H1 (cell line): ENCODE measurements around the gene TMEM154. TPM values are rescaled to one million over a fixed set of nuclear protein-coding genes. Genes with fewer than 3 reads are reported as not detected.

Experiments used
- CTCF ChIA-PET: fragments of 300-600 bp; sonication (Branson Sonifier 250); formaldehyde crosslinking; loops from one replicate; lab custom pipeline; 2021; ENCODE audit not compliant: partially characterized antibody; lab: Charles Lee
- POLR2A ChIA-PET: fragments of 300-600 bp; sonication (Branson Sonifier 250); formaldehyde crosslinking; loops from one replicate; lab custom pipeline; 2021; ENCODE audit warnings: inconsistent platforms; ENCODE audit not compliant: partially characterized antibody; lab: Charles Lee
- DNase-seq, 2 experiments: peaks; one replicate each; pipeline versions ENCODE4 v3.0.0 to v3.0.0-alpha.2; 2010 to 2022; ENCODE audit warnings: low spot score in 2 of 2, low read depth in 1 of 2, mixed read lengths in 1 of 2
- FAIRE-seq: peaks from 2 replicates; lab custom pipeline; 2011; peaks lifted over from hg19 to GRCh38; lab: Jason Lieb, UNC
- H2AFZ ChIP-seq: 2 replicates; pipeline ENCODE4 v1.8.1; 2012; ENCODE audit warnings: low read length, inconsistent platforms
- H2AK5ac ChIP-seq: 2 replicates; pipeline ENCODE4 v1.6.1; 2013; ENCODE audit warnings: low read depth, low read length
- H2BK120ac ChIP-seq: replicated peaks from 2 replicates; pipeline ENCODE3; 2013; ENCODE audit warnings: low read depth, low read length, inconsistent platforms
- H2BK12ac ChIP-seq: 2 replicates; pipeline ENCODE4 v1.6.1; 2013; ENCODE audit warnings: low read depth, low read length
- H2BK15ac ChIP-seq: 2 replicates; pipeline ENCODE4 v1.6.1; 2013; ENCODE audit warnings: low read length
- H2BK20ac ChIP-seq: 2 replicates; pipeline ENCODE4 v1.6.1; 2013; ENCODE audit warnings: low read length
- H2BK5ac ChIP-seq: 2 replicates; pipeline ENCODE4 v1.6.1; 2013; ENCODE audit warnings: low read depth, low read length
- H3K14ac ChIP-seq: 2 replicates; pipeline ENCODE4 v1.6.1; 2013; ENCODE audit warnings: inconsistent platforms; ENCODE audit not compliant: insufficient read length
- H3K18ac ChIP-seq: 2 replicates; pipeline ENCODE4 v1.6.1; 2013; ENCODE audit warnings: low read length; ENCODE audit errors: extremely low read depth
- H3K23ac ChIP-seq: 2 replicates; pipeline ENCODE4 v1.6.1; 2013; ENCODE audit warnings: inconsistent platforms; ENCODE audit not compliant: insufficient read length
- H3K23me2 ChIP-seq: 2 replicates; pipeline ENCODE4 v1.6.1; 2013; ENCODE audit warnings: low read depth, low read length
- H3K27ac ChIP-seq: 2 replicates; pipeline ENCODE4 v1.6.1; 2011; ENCODE audit warnings: low read depth, low read length, inconsistent platforms
- H3K27me3 ChIP-seq, 4 experiments: replicated peaks in 1 of 4; 1 replicate in 1 of 4; 2 replicates in 3 of 4; pipeline versions ENCODE4 v1.6.1 to v1.8.1; 2011 to 2013; ENCODE audit warnings: low read length in 3 of 4, mild to moderate bottlenecking in 3 of 4, inconsistent platforms in 2 of 4, mixed read lengths in 2 of 4, moderate library complexity in 1 of 4; ENCODE audit not compliant: control insufficient read depth in 3 of 4, insufficient read depth in 3 of 4; ENCODE audit errors: extremely low read depth in 1 of 4
- H3K36me3 ChIP-seq, 4 experiments: 2 replicates each; pipeline versions ENCODE4 v1.6.1 to v1.8.1; 2011 to 2013; ENCODE audit warnings: mild to moderate bottlenecking in 4 of 4, low read length in 3 of 4, moderate library complexity in 2 of 4, control low read depth in 1 of 4, inconsistent platforms in 1 of 4; ENCODE audit not compliant: insufficient read depth in 4 of 4, control insufficient read depth in 2 of 4
- H3K4ac ChIP-seq: replicated peaks from 2 replicates; pipeline ENCODE3; 2013; ENCODE audit warnings: low read length, low read depth, mixed read lengths, inconsistent platforms; ENCODE audit not compliant: insufficient read length
- H3K4me1 ChIP-seq, 4 experiments: replicated peaks in 1 of 4; 1 replicate in 1 of 4; 2 replicates in 3 of 4; pipeline versions ENCODE4 v1.6.1 to v1.8.1; 2011 to 2013; ENCODE audit warnings: low read length in 3 of 4, inconsistent platforms in 2 of 4, mixed read lengths in 1 of 4; ENCODE audit not compliant: insufficient read depth in 4 of 4, control insufficient read depth in 3 of 4
- H3K4me2 ChIP-seq, 2 experiments: 2 replicates each; pipeline versions ENCODE4 v1.6.1 to v1.8.1; 2011 to 2013; ENCODE audit warnings: low read depth in 2 of 2, low read length in 2 of 2, control low read depth in 1 of 2, inconsistent platforms in 1 of 2, mild to moderate bottlenecking in 1 of 2; ENCODE audit not compliant: insufficient read depth in 1 of 2
- H3K4me3 ChIP-seq, 4 experiments: fragments of 200-600, 300-600 bp in 1 of 4; sonication (generic), shearing (Covaris generic), sonication (Bioruptor Twin) in 1 of 4; 2 replicates each; pipeline versions ENCODE4 v1.5.1 to v1.8.1; 2011 to 2016; ENCODE audit warnings: low read length in 4 of 4, low read depth in 3 of 4, control low read depth in 2 of 4, inconsistent platforms in 2 of 4, mild to moderate bottlenecking in 2 of 4, mixed read lengths in 1 of 4, moderate library complexity in 1 of 4; ENCODE audit not compliant: insufficient read depth in 2 of 4; ENCODE audit errors: extremely low read depth in 1 of 4
- H3K56ac ChIP-seq: replicated peaks from 2 replicates; pipeline ENCODE3; 2013; ENCODE audit warnings: low read depth, mild to moderate bottlenecking, mixed read lengths, low read length, inconsistent platforms; ENCODE audit not compliant: insufficient read length
- H3K79me1 ChIP-seq: 2 replicates; pipeline ENCODE4 v1.6.1; 2013; ENCODE audit warnings: low read depth, low read length, control low read depth
- H3K79me2 ChIP-seq, 2 experiments: 2 replicates each; pipeline versions ENCODE4 v1.6.1 to v1.8.1; 2012 to 2013; ENCODE audit warnings: low read length in 2 of 2, mild to moderate bottlenecking in 2 of 2, inconsistent platforms in 1 of 2; ENCODE audit not compliant: insufficient read depth in 2 of 2, control insufficient read depth in 1 of 2
- H3K9ac ChIP-seq, 4 experiments: replicated peaks in 1 of 4; 1 replicate in 1 of 4; 2 replicates in 3 of 4; pipeline versions ENCODE4 v1.6.1 to v1.8.1; 2011 to 2013; ENCODE audit warnings: low read depth in 3 of 4, low read length in 3 of 4, control low read depth in 2 of 4, mild to moderate bottlenecking in 2 of 4, moderate library complexity in 2 of 4, inconsistent platforms in 1 of 4; ENCODE audit errors: extremely low read depth in 1 of 4
- H3K9me3 ChIP-seq, 2 experiments: 2 replicates each; pipeline versions ENCODE4 v1.6.1 to v1.8.1; 2012 to 2013; ENCODE audit warnings: mild to moderate bottlenecking in 2 of 2, moderate library complexity in 2 of 2, control low read depth in 1 of 2, inconsistent platforms in 1 of 2, low read depth in 1 of 2, low read length in 1 of 2, mixed read lengths in 1 of 2; ENCODE audit not compliant: insufficient read depth in 2 of 2
- H4K20me1 ChIP-seq, 2 experiments: replicated peaks in 1 of 2; 2 replicates each; pipeline versions ENCODE3 to v1.8.1; 2011 to 2013; ENCODE audit warnings: inconsistent platforms in 2 of 2, low read length in 2 of 2, mild to moderate bottlenecking in 1 of 2; ENCODE audit not compliant: insufficient read depth in 2 of 2, control insufficient read depth in 1 of 2
- H4K5ac ChIP-seq: 2 replicates; pipeline ENCODE4 v1.6.1; 2013; ENCODE audit warnings: low read length, low read depth, mixed read lengths, inconsistent platforms; ENCODE audit not compliant: insufficient read length
- H4K8ac ChIP-seq: 2 replicates; pipeline ENCODE4 v1.8.0; 2013; ENCODE audit warnings: mild to moderate bottlenecking, moderate library complexity, low read length, inconsistent platforms; ENCODE audit not compliant: insufficient read depth; ENCODE audit errors: extremely low read depth
- H4K91ac ChIP-seq: replicated peaks from 2 replicates; pipeline ENCODE3; 2013; ENCODE audit warnings: low read length, mixed read lengths, inconsistent platforms; ENCODE audit not compliant: insufficient read length
- CEBPB ChIP-seq: IDR thresholded peaks from 2 replicates; pipeline ENCODE4 v1.6.1; 2012; ENCODE audit warnings: low read depth, low read length
- GABPA ChIP-seq: IDR thresholded peaks from 2 replicates; pipeline ENCODE4 v1.6.1; 2011; ENCODE audit warnings: mild to moderate bottlenecking, low read length, moderate library complexity, borderline replicate concordance; ENCODE audit not compliant: insufficient read depth
- TAF7 ChIP-seq: optimal IDR thresholded peaks from 2 replicates; pipeline ENCODE3; 2011; ENCODE audit warnings: low read depth, mild to moderate bottlenecking, inconsistent platforms, low read length, moderate library complexity, borderline replicate concordance
- WGBS, 2 experiments: shearing (Covaris generic) in 1 of 2; methylation state at CpG; one replicate each; pipeline versions ENCODE4 v1.1.6 to v1.1.7; 2013 to 2015; ENCODE audit warnings: low lambda C conversion rate in 2 of 2, mixed read lengths in 2 of 2, inconsistent platforms in 1 of 2, low coverage in 1 of 2, missing lambda C conversion rate in 1 of 2; ENCODE audit not compliant: insufficient replicate concordance in 2 of 2, insufficient coverage in 1 of 2, insufficient read length in 1 of 2; ENCODE audit errors: extremely low coverage in 1 of 2, missing lambda C conversion rate in 1 of 2; 5-methylcytosine and 5-hydroxymethylcytosine counted together
- polyA plus RNA-seq, 7 experiments: library from polyadenylated mRNA; depleted of rRNA in 3 of 7; stranded (reverse) in 5 of 7; unstranded in 2 of 7; fragments of >200 nt in 5 of 7; fragments of 200-250 nt in 2 of 7; gene quantifications; 1 replicate in 5 of 7; 2 replicates in 1 of 7; 4 replicates in 1 of 7; pipeline versions ENCODE4 v1.2.1 to v1.2.3, GENCODE V29; 2011 to 2013; ENCODE audit warnings: missing spikeins in 2 of 7, mixed read lengths in 2 of 7
- total RNA-seq: library from RNA; stranded (reverse); fragmentation: NEBNext Ultra II Directional; extraction: Animal tissue kit (Norgen Biotek cat#: 25700); gene quantifications from 2 replicates; pipeline ENCODE4 v1.2.1, GENCODE V29; 2021

TMEM154 gene
- total and polyA plus RNA-seq, 2 of the 8 experiments (the other 6 are each of a cell fraction or from before 2014, with no cell fraction given): 0.33 to 1.2 TPM

- DNase-seq: no peak
- Histone ChIP-seq H3K23ac (no peak overlapping the region), H3K36me3 (no peaks in the 10 kb centered on the region), H3K79me1 (no peaks in the 10 kb centered on the region), H2BK5ac (no peak overlapping the region), H3K4me1 (peaks cover 3 to 9% (median 5%) of the 10 kb centered on the region in 4 experiments), H3K27me3 (no peaks in the 10 kb centered on the region), H4K8ac (no peak overlapping the region)
- no peak for FAIRE-seq
- TF ChIP-seq TAF7 (no peak), GABPA (no peak), CEBPB (no peak)
- TF ChIP-seq, all 59 proteins: peak for 0
- H4K20me1 ChIP-seq: no peaks in the 10 kb centered on the region
- no peak overlapping the region for H3K4me2 ChIP-seq
- H3K9me3 ChIP-seq: peaks cover 5 to 8% of the 10 kb centered on the region in 2 experiments; a peak in 3 of 4 replicates
- no peak overlapping the region for H2AK5ac ChIP-seq
- H3K4ac ChIP-seq: no peak overlapping the region
- no peak overlapping the region for H3K4me3 ChIP-seq
- WGBS, 2 experiments: 90% methylated on average over 2 of the region's 2 CpGs; no CpG with 5 or more reads in 1 of the 2 experiments
- no peaks in the 10 kb centered on the region for H3K23me2 ChIP-seq
- H3K18ac ChIP-seq: no peak overlapping the region
- H4K91ac ChIP-seq: no peak overlapping the region
- ChIA-PET CTCF (interaction anchor here (0.9 to 1.4 kb wide), 4 partner anchors 11 to 120 kb away, joined by 3 to 4 read pairs (median 3); no protein-coding TSS in a partner anchor), POLR2A (no interaction called here)
- H2BK12ac ChIP-seq: no peak overlapping the region
- H2BK120ac ChIP-seq: no peak overlapping the region
- H3K9ac ChIP-seq: no peak overlapping the region
- no peak overlapping the region for H3K14ac ChIP-seq
- H3K56ac ChIP-seq: no peak overlapping the region
- no peaks in the 10 kb centered on the region for H3K79me2 ChIP-seq
- H4K5ac ChIP-seq: no peak overlapping the region
- no peak overlapping the region for H2BK15ac ChIP-seq
- H2BK20ac ChIP-seq: no peak overlapping the region
- H2AFZ ChIP-seq: no peak overlapping the region
- H3K27ac ChIP-seq: no peak overlapping the region
These were observed 22.1 kb downstream of the TMEM154 start for GRCh38 chr4:152657657-152658056.
